ENCODE measurements around the gene TYROBP. TPM values are rescaled to one million over a fixed set of nuclear protein-coding genes. Genes with fewer than 3 reads are reported as not detected.

The TYROBP gene
- total and polyA plus RNA-seq, 2 of the 8 experiments (the other 6 are each of a cell fraction or from before 2014, with no cell fraction given) = 0.18 TPM; not detected in 1

DNA sequence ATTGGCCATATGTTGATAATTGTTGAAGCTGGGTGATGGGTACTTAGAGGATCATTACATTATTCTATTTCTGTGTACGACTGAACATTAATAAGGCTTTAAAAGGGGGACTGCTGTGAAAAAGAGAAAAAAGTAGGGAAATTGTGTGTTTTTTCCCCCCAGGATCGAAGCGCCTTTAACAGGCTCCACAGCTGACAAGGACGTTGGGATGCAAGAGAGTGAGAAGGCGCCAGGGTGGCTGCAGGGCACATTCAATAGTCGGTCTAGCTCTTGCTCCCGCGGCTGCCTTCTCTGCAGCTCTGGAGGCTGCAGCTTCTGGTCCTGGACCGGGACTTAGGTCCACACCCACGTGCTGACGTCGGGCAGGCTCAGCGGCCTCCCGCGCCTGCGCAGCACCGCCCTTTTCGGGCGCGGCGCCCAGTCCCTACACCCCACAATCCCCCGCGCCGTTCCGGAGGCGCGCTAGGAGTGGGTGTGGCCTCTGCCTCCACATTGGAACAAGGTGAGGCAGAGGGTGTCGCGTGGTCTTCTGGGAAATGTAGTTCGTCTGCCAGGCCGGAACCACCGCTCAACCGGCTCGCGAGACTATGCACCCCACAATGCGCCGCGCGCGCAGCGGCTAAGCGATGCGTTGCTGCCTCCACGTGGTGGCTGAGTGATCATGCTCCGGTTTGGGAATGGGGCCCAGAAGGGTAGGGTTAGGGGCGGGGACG is 23.2 kb upstream of the TYROBP start:
- DNase-seq (ENCODE audit: low read depth in 1 of 2, low spot score in 2 of 2) = peak; percentile 95 to 99
- Histone ChIP-seq H3K4me2 (ENCODE audit: insufficient read depth in 1 of 2, low read depth in 2 of 2, low read length in 2 of 2) (peak overlapping the region in 1 of 2 experiments; percentile 63; a peak in 3 of 4 replicates), H2BK5ac (ENCODE audit: low read depth, low read length) (no peak overlapping the region), H4K8ac (ENCODE audit: extremely low read depth, insufficient read depth, low read length) (no peak overlapping the region; the same call in 1 of the 2 replicates), H2BK120ac (replicated peaks; ENCODE audit: low read depth, low read length) (peak overlapping the region; percentile 43), H3K14ac (ENCODE audit: insufficient read length) (no peak overlapping the region), H2AK5ac (ENCODE audit: low read depth, low read length) (no peak overlapping the region), H3K4me1 (replicated peaks in 1 of 4; ENCODE audit: control insufficient read depth in 3 of 4, insufficient read depth in 4 of 4, low read length in 3 of 4) (peaks cover 0 to 13% (median 2%) of the 10 kb centered on the region in 4 experiments; a peak in 4 of 7 replicates), H2AFZ (ENCODE audit: low read length) (peak overlapping the region; percentile 64), H3K79me2 (ENCODE audit: control insufficient read depth in 1 of 2, insufficient read depth in 2 of 2, low read length in 2 of 2) (no peaks in the 10 kb centered on the region; a peak in 1 of 4 replicates), H3K36me3 (ENCODE audit: control insufficient read depth in 2 of 4, insufficient read depth in 4 of 4, low read length in 3 of 4) (no peaks in the 10 kb centered on the region), H3K79me1 (ENCODE audit: low read depth, low read length) (no peaks in the 10 kb centered on the region), H3K23me2 (ENCODE audit: low read depth, low read length) (peaks cover 5% of the 10 kb centered on the region; the same call in 1 of the 2 replicates), H2BK20ac (ENCODE audit: low read length) (no peak overlapping the region), H3K9me3 (ENCODE audit: insufficient read depth in 2 of 2, low read depth in 1 of 2, low read length in 1 of 2) (no peaks in the 10 kb centered on the region), H4K5ac (ENCODE audit: insufficient read length, low read depth, low read length) (peak overlapping the region; percentile 83), H3K27me3 (replicated peaks in 1 of 4; ENCODE audit: control insufficient read depth in 3 of 4, extremely low read depth in 1 of 4, insufficient read depth in 3 of 4, low read length in 3 of 4) (no peaks in the 10 kb centered on the region), H3K56ac (replicated peaks; ENCODE audit: insufficient read length, low read depth, low read length) (peak overlapping the region; percentile 73), H4K20me1 (replicated peaks in 1 of 2; ENCODE audit: control insufficient read depth in 1 of 2, insufficient read depth in 2 of 2, low read length in 2 of 2) (no peaks in the 10 kb centered on the region), H2BK15ac (ENCODE audit: low read length) (no peak overlapping the region), H3K23ac (ENCODE audit: insufficient read length) (no peak overlapping the region), H3K9ac (replicated peaks in 1 of 4; ENCODE audit: extremely low read depth in 1 of 4, low read depth in 3 of 4, low read length in 3 of 4) (no peak overlapping the region), H4K91ac (replicated peaks; ENCODE audit: insufficient read length, low read length) (no peak overlapping the region), H3K4me3 (ENCODE audit: extremely low read depth in 1 of 4, insufficient read depth in 2 of 4, low read depth in 3 of 4, low read length in 4 of 4) (peak overlapping the region in 1 of 4 experiments; percentile 53; a peak in 3 of 8 replicates), H3K18ac (ENCODE audit: extremely low read depth, low read length) (no peak overlapping the region), H3K4ac (replicated peaks; ENCODE audit: insufficient read length, low read depth, low read length) (no peak overlapping the region), H2BK12ac (ENCODE audit: low read depth, low read length) (no peak overlapping the region), H3K27ac (ENCODE audit: low read depth, low read length) (no peak overlapping the region)
- FAIRE-seq = peak; percentile 73
- CTCF ChIA-PET (ENCODE audit: partially characterized antibody) = interaction anchor here (0.6 to 2.8 kb wide), 14 partner anchors 9 to 187 kb away, joined by 3 to 23 read pairs (median 4); partner anchors contain the start of genes LIN37, PSENEN, SDHAF1 and U2AF1L4
- WGBS, 2 experiments (ENCODE audit: extremely low coverage in 1 of 2, insufficient coverage in 1 of 2, insufficient read length in 1 of 2, insufficient replicate concordance in 2 of 2, low coverage in 1 of 2, low lambda C conversion rate in 2 of 2, missing lambda C conversion rate in 1 of 2) = 1% methylated on average over 47 of the region's 47 CpGs; no CpG with 5 or more reads in 1 of the 2 experiments
- POLR2A ChIA-PET (ENCODE audit: partially characterized antibody) = interaction anchor here (1.0 to 2.5 kb wide), 4 partner anchors 26 to 213 kb away, joined by 3 to 6 read pairs (median 5); no protein-coding TSS in a partner anchor
- TF ChIP-seq BRCA1 (IDR thresholded peaks at IDR 0.05; ENCODE audit: low read depth, low read length) (peak; percentile 78), HDAC2 (IDR thresholded peaks at IDR 0.05; ENCODE audit: borderline replicate concordance in 1 of 2, low read depth in 2 of 2, low read length in 2 of 2) (no peak)

Measured in H1 (cell line).